ENCODE data around the gene SMIM3. TPM values are rescaled to one million over a fixed set of nuclear protein-coding genes. Genes with fewer than 3 reads are reported as not detected.

Gene SMIM3
- total and polyA plus RNA-seq, 10 of the 15 experiments (the other 5 are each of a cell fraction or from before 2014, with no cell fraction given): 1.0 to 14.3 (median 7.7) TPM

DNA sequence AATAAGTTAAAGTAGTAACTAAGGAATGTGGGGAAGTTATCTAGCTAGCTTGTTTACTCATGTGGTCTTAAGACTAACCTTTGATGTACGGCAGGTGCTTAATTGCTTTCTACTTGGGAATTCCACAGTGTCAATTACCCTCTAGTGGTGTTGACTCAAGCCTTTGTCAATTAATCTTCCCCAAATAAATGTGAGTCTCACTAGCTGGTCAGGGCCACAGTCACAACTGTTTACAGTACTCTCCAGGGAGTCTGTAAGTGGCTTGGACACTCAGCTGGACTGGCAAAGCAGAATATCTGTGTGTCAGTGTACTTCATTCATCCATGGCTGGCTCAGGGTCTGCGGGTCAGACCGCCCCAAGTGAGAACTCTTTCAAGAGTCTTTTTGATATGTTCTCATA is 30.8 kb downstream of the SMIM3 start (continued):
- TF ChIP-seq, protein P1, sequence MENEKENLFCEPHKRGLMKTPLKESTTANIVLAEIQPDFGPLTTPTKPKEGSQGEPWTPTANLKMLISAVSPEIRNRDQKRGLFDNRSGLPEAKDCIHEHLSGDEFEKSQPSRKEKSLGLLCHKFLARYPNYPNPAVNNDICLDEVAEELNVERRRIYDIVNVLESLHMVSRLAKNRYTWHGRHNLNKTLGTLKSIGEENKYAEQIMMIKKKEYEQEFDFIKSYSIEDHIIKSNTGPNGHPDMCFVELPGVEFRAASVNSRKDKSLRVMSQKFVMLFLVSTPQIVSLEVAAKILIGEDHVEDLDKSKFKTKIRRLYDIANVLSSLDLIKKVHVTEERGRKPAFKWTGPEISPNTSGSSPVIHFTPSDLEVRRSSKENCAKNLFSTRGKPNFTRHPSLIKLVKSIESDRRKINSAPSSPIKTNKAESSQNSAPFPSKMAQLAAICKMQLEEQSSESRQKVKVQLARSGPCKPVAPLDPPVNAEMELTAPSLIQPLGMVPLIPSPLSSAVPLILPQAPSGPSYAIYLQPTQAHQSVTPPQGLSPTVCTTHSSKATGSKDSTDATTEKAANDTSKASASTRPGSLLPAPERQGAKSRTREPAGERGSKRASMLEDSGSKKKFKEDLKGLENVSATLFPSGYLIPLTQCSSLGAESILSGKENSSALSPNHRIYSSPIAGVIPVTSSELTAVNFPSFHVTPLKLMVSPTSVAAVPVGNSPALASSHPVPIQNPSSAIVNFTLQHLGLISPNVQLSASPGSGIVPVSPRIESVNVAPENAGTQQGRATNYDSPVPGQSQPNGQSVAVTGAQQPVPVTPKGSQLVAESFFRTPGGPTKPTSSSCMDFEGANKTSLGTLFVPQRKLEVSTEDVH (IDR thresholded peaks at IDR 0.05; ENCODE audit: low read depth, partially characterized antibody): no peak
- TF ChIP-seq IRF4 (IDR thresholded peaks at IDR 0.05; ENCODE audit: low read depth, low read length): no peak
- TF ChIP-seq EP300 (IDR thresholded peaks at IDR 0.05; ENCODE audit: borderline replicate concordance in 1 of 2, control insufficient read depth in 1 of 2, low read depth in 2 of 2, low read length in 2 of 2): no peak
- TF ChIP-seq, protein P2, sequence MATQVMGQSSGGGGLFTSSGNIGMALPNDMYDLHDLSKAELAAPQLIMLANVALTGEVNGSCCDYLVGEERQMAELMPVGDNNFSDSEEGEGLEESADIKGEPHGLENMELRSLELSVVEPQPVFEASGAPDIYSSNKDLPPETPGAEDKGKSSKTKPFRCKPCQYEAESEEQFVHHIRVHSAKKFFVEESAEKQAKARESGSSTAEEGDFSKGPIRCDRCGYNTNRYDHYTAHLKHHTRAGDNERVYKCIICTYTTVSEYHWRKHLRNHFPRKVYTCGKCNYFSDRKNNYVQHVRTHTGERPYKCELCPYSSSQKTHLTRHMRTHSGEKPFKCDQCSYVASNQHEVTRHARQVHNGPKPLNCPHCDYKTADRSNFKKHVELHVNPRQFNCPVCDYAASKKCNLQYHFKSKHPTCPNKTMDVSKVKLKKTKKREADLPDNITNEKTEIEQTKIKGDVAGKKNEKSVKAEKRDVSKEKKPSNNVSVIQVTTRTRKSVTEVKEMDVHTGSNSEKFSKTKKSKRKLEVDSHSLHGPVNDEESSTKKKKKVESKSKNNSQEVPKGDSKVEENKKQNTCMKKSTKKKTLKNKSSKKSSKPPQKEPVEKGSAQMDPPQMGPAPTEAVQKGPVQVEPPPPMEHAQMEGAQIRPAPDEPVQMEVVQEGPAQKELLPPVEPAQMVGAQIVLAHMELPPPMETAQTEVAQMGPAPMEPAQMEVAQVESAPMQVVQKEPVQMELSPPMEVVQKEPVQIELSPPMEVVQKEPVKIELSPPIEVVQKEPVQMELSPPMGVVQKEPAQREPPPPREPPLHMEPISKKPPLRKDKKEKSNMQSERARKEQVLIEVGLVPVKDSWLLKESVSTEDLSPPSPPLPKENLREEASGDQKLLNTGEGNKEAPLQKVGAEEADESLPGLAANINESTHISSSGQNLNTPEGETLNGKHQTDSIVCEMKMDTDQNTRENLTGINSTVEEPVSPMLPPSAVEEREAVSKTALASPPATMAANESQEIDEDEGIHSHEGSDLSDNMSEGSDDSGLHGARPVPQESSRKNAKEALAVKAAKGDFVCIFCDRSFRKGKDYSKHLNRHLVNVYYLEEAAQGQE (IDR thresholded peaks at IDR 0.05; ENCODE audit: low read depth, low read length): no peak
- no peak for TF ChIP-seq MTA2 (IDR thresholded peaks at IDR 0.05; ENCODE audit: low read depth)
- TF ChIP-seq, protein P3, sequence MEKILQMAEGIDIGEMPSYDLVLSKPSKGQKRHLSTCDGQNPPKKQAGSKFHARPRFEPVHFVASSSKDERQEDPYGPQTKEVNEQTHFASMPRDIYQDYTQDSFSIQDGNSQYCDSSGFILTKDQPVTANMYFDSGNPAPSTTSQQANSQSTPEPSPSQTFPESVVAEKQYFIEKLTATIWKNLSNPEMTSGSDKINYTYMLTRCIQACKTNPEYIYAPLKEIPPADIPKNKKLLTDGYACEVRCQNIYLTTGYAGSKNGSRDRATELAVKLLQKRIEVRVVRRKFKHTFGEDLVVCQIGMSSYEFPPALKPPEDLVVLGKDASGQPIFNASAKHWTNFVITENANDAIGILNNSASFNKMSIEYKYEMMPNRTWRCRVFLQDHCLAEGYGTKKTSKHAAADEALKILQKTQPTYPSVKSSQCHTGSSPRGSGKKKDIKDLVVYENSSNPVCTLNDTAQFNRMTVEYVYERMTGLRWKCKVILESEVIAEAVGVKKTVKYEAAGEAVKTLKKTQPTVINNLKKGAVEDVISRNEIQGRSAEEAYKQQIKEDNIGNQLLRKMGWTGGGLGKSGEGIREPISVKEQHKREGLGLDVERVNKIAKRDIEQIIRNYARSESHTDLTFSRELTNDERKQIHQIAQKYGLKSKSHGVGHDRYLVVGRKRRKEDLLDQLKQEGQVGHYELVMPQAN (conservative IDR thresholded peaks at IDR 0.05): no peak
- no peak for TF ChIP-seq ZNF24 (IDR thresholded peaks at IDR 0.05)
- TF ChIP-seq SREBF1 (IDR thresholded peaks at IDR 0.05; ENCODE audit: low read length): no peak
- TF ChIP-seq SPI1 (IDR thresholded peaks at IDR 0.05; ENCODE audit: borderline replicate concordance, insufficient read depth, low read depth, low read length): no peak
- TF ChIP-seq, protein P4, sequence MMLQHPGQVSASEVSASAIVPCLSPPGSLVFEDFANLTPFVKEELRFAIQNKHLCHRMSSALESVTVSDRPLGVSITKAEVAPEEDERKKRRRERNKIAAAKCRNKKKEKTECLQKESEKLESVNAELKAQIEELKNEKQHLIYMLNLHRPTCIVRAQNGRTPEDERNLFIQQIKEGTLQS (IDR thresholded peaks at IDR 0.05; ENCODE audit: borderline replicate concordance, extremely low read depth, low read depth, low read length): no peak
- no peak for TF ChIP-seq NR2C2 (IDR thresholded peaks at IDR 0.05; ENCODE audit: borderline replicate concordance, control insufficient read depth, insufficient read length, low read depth)
- TF ChIP-seq, protein P5, sequence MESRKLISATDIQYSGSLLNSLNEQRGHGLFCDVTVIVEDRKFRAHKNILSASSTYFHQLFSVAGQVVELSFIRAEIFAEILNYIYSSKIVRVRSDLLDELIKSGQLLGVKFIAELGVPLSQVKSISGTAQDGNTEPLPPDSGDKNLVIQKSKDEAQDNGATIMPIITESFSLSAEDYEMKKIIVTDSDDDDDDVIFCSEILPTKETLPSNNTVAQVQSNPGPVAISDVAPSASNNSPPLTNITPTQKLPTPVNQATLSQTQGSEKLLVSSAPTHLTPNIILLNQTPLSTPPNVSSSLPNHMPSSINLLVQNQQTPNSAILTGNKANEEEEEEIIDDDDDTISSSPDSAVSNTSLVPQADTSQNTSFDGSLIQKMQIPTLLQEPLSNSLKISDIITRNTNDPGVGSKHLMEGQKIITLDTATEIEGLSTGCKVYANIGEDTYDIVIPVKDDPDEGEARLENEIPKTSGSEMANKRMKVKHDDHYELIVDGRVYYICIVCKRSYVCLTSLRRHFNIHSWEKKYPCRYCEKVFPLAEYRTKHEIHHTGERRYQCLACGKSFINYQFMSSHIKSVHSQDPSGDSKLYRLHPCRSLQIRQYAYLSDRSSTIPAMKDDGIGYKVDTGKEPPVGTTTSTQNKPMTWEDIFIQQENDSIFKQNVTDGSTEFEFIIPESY (IDR thresholded peaks at IDR 0.05): no peak
- TF ChIP-seq ZNF622 (IDR thresholded peaks at IDR 0.05): no peak

Data from GM12878 (cell line).